C1 segment of cervical spinal cord (tissue), 14 donors: ENCODE results near the gene SCGB3A1.

ENCODE experiments used
- DNase-seq, 14 donors: peaks; one replicate each; lab custom pipeline; 2025; lab: John Stamatoyannopoulos, UW

Gene SCGB3A1

GRCh38 chr5:180590543-180591310, 572 bp downstream of the SCGB3A1 start:
- DNase-seq = no peak

DNA sequence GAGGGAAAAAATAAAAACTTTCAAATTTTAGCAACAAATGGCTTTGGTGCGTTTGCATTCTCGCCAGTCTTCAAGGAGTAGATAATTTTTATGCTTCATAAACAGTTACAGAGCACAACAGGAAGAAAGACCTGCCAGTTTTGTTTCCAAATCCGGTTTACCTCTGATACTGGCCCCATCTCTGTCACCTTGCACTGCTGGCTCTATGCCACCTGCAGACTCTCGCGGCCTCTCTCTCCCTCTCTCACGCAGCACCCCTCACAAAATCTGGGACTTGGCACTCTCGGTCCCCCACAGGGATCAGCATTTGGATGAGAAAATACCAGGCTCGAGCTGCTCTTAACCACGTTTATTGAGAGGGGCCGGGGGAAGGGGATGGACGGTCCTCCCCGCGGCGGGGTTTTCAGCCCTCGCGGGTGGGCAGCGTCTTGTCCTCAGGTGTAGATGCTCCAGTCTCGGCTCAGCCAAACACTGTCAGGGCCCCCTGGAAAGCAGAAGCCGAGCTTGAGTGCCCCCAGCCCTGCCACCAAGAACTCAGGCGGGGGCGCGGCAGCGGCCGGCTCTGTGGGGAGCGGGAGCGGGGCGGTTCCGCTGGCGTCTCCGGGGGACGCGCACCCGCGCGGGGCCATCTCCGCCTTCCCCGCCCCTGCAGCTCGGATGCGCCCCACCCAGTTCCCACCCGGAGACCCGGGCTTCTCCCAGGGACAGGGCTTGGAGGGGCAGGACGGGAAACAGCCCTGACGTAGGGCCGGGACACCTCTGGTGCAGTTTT, 1.3 kb downstream of the SCGB3A1 start:
- no peak for DNase-seq

DNA sequence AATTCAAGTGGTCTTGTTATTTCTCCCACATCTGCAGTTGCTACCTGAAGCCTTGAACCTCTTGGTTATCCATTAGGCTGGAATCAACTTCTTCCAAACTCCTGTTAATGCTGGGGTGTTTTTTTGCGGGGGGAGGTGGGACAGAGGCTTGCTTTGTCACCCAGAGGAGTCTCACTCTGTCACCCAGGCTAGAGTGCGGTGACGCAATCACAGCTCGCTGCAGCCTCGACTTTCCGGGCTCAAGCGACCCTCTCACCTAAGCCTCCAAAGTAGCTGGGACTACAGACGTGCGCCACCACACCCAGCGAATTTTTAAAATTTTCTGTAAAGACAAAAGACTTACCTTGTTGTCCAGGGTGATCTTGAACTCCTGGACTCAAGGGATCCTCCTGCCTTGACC, 4.4 kb downstream of the SCGB3A1 start:
- DNase-seq = no peak

- DNase-seq = no peak
Observed at GRCh38 chr5:180586204-180586603, 5.1 kb downstream of the SCGB3A1 start.

GRCh38 chr5:180583738-180584137, 7.6 kb downstream of the SCGB3A1 start:
- DNase-seq = no peak

DNA sequence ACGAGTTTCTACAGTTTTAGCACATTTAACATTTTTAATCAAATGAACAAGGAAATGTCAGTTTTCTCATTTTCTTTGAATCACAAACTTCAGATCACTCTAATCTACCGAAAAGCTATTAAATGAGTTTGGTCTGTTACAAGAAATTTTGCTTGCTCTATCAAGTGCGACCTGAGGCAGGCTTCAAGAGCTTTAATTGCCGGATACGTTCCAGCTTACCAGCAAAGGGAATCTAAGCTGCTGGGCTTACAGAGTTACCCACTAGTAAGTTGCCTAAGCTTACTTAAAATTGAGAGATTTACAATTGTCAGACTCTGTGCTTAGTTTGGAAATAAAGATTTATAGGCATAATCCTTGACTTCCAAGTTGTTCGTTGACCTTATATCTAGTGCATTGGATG, 10.6 kb downstream of the SCGB3A1 start:
- no peak for DNase-seq

- DNase-seq = no peak
Observed at GRCh38 chr5:180575571-180575970, 15.7 kb downstream of the SCGB3A1 start.

GRCh38 chr5:180568914-180569313, 22.4 kb downstream of the SCGB3A1 start:
- DNase-seq = no peak

DNA sequence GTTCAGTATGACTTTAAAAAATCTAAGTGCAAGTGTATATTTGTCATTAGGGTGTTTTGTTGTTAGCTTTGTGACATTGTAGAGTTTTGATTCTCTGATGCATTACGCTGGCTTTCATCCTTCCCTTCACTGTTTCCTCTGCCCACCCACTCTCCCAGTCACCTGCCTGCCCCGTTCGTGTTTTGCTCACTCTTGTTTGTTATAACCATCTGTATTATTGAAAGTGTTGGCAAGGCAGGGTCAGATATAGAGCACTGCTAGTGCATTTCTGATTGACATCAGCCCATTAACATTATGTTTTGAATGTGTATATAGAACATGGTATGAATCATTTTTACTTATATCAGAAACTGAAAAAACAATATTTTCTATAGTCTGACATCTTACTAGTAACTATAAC, 27.3 kb downstream of the SCGB3A1 start:
- no peak for DNase-seq

- no peak for DNase-seq
Observed at GRCh38 chr5:180558232-180558631, 33.1 kb downstream of the SCGB3A1 start.

GRCh38 chr5:180557217-180557809, 34.0 kb downstream of the SCGB3A1 start:
- no peak for DNase-seq

DNA sequence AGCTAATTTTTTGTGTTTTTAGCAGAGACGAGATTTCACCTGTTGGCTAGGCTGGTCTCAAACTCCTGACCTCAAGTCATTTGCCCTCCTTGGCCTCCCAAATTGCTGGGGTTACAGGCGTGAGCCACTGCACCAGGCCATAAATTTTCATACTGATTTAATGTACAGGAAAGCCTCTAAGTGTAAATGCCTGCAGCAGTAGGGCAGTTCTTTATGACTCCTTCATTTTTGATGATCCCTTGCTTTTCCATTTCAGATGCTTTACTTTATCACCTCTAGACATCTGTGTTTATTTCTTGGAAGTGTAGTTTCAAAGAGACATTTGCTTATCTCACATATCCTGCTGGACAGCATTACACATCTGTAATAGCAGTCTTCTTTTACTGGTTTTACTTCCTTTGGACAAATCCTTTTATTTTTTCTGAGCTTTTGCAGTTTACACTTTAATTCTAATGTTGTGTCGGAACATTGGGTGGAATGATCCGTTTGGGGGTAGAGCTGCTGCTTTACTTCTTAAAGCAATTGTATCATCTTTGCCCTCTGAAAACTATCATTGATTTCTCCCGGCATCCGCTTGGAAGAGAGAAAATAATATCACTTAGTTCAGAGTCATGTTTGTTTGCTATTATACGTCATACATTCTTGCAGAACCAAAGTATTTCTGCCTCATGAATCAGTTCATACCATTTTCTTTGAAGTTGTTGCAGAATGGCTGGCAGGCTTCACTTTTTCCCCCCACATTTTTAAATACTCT, 36.0 kb downstream of the SCGB3A1 start:
- DNase-seq = no peak

GRCh38 chr5:180553530-180553929, 37.8 kb downstream of the SCGB3A1 start:
- no peak for DNase-seq

GRCh38 chr5:180548563-180548962, 42.7 kb downstream of the SCGB3A1 start:
- no peak for DNase-seq

DNA sequence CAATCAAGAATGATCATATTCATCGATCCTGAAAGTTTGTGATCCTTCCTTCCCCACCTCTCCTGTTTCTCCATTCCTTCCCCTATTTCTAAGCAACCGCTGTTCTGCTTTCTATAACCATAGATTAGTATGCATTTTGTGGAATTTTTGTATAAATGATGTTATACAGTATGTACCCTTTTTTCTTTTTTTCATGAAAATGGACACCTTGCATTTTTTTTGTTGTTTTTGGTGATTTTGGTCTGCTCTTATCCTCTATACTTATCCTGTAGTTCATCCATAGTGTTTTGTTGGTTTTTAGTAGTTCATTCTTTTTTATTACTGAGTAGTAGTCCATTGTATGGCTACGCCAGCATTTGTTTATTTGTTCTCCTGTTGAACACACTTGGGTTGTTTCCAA, 46.1 kb downstream of the SCGB3A1 start:
- DNase-seq = no peak

- no peak for DNase-seq
Observed at GRCh38 chr5:180541710-180542109, 49.6 kb downstream of the SCGB3A1 start.
